NCI-H1105 treated with DMSO at 0.1 percent for 48 hours (cell line): ENCODE data around the gene CLCN5.

Source experiments
- DNase-seq: peaks from one replicate; lab custom pipeline; 2025; lab: John Stamatoyannopoulos, UW

The CLCN5 gene

DNA sequence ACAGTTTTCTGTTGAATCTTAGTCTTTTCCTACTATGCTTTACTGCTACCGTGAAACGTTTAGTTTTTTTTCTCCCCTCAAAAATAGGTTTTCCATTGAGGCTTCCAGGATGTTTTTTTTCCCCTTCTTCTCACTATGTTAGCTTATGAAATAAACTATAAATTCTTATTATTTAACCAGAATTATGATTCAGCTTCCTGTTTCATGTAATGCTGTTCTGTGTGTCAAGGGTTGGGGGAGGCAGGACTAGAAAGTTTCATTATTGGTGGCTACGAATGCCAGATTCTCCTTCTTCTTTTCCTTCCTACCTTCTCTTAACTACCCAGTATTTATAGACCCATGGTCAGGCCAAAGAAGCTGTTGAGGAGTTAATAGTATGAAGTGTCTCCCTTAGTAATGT, 11.8 kb downstream of the CLCN5 start:
- DNase-seq = no peak

GRCh38 chrX:49934729-49935128, 12.3 kb downstream of the CLCN5 start:
- no peak for DNase-seq

DNA sequence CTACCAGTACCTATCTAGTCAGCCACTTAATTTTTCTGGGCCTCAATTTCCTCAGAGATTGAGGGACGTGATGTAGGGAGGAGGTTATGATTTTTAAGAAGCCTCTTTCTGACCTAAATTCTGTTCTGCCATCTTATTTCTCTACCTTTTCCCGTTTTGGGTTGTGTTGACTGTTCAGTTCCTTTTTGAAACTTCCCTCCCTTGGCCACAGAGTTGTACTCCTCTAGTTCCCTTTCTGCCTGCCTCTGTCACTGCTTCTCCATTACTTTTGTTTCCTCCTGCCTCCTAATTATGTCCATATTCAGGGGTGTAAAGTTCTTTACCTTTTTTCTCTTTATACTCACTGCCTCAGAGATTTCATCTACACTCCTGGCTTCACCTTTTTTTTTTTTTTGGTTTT, 25.4 kb downstream of the CLCN5 start:
- DNase-seq = no peak

DNA sequence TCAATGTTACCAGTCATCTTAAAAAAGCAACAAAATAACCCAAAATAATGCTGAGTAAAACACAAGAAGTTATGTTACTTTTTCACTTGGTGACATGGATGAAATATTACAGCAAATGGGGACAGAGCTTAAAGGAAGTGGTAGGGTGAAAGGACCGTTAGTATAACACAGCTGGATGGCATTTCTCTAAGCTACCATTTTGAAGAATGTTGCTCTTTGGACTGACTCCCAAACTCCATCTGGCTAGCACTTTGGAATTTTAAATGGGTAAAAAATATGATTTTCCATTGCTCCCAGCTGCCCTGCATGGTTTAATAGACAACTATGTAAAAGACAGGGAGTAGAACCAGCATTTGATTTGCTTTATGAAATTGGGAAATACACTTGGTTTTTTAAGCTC, 27.6 kb downstream of the CLCN5 start:
- no peak for DNase-seq

- no peak for DNase-seq
Measured at GRCh38 chrX:49951524-49952193, 29.3 kb downstream of the CLCN5 start.

DNA sequence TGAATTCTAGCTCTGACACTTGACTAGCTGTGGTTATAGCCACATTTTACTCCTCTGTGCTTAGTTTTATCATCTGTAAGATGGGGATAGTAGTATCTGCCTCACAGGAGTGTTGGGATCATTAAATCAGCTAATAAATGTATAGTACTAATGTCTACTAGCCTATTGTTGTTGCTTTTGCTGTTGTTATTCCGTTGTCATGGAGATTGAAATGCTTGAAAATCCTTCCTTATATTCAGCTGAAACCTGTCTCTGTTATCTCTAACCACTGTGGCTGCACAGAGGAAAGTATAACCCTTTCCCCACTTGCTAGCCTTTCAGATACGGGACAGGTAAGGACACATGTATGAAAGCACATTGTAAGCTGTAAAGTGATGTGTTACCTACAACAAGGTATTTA, 33.9 kb downstream of the CLCN5 start:
- no peak for DNase-seq

DNA sequence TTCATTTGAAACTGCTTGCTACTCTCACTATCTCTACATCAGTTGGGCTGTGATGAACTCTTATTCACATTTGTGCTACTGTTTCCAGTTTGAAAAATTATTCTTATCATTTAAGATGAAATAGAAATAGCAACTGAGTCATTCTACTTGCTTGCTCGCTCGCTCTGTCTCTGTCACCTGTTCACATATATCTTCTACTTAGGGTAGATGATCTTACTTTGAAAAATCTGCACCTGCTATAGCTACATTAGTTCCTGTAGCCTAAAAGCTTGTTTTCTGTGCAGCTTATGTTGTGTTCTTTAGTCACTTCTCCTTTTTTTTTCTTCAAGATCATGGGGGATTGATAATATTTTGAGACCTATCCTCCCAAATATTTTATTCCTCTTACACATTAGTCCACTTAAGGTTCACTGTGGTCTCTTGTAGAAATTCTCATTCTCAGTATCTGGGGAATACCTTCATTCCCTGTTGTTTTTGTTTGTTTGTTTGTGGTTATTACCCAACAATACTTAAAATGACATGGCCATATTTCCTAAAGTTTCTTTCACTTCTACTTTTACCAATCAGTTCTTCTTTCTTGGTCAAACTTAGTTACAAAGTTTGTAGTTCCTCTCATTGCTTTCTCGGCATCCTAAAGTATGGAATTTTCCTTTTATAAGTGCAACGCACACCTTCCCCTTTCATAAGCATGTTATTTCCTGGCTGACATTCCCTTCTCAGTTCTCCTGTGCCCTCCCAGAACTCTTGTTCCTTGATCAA, 36.5 kb downstream of the CLCN5 start:
- no peak for DNase-seq

GRCh38 chrX:49959602-49960001, 37.2 kb downstream of the CLCN5 start:
- DNase-seq = no peak

GRCh38 chrX:49960061-49960460, 37.7 kb downstream of the CLCN5 start:
- DNase-seq = no peak

GRCh38 chrX:49970674-49971073, 48.3 kb downstream of the CLCN5 start:
- no peak for DNase-seq

- no peak for DNase-seq
Measured at GRCh38 chrX:49972328-49972860, 50.0 kb downstream of the CLCN5 start.

DNA sequence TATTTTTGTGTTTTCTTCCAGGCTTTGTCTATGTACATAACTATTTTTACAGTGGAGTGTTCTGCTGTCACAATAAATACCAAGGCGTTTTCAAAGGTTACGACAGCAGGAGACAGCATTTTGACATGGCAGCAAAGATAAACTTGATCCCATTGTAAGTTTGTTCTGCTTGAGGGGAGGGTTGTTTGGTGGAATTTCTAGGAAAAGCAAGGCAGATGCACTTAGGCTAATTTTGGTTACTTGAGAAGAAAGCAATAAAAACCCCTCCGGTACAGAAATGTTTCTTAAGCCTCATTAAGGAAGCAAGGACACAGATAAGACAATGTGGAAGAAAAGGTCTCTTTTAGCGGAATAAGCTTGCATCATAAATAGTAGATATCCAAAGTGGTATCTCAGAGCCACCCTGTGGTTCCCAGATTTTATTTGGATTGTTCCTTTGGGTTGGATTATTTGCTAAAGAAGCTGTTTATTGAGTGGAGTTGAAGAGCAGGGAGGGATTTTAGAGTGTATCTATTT, 54.3 kb downstream of the CLCN5 start:
- DNase-seq = no peak

GRCh38 chrX:49977319-49978090, 55.1 kb downstream of the CLCN5 start:
- DNase-seq = peak; percentile 35

- DNase-seq = no peak
Measured at GRCh38 chrX:49978176-49978575, 55.8 kb downstream of the CLCN5 start.

DNA sequence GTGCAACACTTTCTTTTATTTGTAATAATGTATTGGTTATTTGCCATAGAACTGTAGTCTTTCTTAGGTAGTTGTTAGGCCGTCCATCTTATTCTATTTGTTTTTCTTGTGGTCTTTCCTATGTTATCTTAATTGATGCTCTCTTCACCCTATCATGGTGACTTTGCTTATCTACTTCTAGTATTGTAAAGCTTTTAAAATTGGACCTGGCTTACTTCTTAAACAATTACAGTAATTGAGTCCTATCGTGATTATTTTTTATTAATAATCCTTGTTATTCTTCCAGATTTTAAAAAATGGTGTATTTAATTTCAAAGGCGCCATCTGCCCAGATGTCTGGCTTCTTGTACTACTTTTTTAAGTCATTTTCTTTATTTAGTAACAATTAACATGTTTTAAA, 63.7 kb downstream of the CLCN5 start:
- no peak for DNase-seq

GRCh38 chrX:49987651-49988050, 65.3 kb downstream of the CLCN5 start:
- no peak for DNase-seq

DNA sequence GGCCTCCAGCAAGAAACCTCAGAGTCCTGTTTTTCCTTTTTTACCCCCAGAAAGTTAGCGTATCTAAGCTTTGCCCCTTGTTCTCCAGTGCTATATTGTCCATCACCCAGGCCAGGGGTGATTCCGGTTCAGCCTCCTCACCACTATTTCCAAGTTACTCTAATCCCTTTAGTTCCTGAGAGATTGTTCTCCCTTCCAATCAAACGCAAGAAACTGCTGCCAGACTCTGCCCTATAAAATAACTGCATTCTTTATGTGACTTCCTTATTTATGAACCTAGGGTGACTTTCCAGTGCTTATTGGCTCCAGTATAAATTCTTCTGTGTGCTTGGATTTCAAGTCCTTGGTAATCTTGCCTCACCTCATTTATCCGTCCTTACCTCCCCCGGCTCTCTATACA, 65.7 kb downstream of the CLCN5 start:
- no peak for DNase-seq

- DNase-seq = no peak
Measured at GRCh38 chrX:49991758-49992157, 69.4 kb downstream of the CLCN5 start.

DNA sequence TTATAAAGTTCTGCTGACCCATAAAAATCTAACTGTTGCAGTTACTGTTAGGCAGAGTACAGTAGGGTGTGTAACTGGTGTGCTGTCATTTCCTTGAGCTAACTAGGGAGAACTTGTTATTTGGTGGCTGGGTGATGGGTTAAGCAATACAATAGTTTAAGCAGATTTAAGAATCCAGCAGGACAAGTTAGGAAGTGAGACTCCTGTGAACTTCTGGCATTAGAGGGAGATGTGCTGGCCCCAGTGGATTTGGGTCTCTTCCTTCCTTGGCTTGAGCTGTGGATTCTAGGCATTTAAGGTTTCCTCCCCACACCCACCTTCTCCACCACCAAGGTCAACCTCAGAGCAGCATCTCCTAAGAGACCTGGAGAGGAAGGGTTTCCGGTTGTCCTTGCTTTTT, 70.5 kb downstream of the CLCN5 start:
- DNase-seq = no peak

DNA sequence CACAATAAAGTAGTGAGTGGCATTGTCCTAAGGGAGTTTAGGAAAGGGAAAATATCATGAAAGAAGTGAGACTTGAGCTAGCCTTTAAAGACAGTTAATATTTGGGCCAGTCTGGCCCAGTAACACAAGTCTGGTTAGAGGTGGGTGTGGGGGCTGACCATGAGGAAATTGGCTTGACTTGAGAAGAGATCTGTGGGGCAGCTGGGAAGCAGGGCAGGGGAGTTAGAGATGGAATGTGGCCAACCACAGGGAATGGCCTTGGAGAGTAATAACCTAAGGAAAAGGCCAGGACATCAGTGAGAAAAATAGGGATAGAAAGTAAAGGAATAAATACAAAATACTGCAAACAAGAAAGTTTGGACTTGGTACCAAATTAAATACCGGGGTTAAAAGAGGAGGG, 71.3 kb downstream of the CLCN5 start:
- DNase-seq = no peak

- DNase-seq = no peak
Measured at GRCh38 chrX:49995107-49995731, 72.8 kb downstream of the CLCN5 start.

DNA sequence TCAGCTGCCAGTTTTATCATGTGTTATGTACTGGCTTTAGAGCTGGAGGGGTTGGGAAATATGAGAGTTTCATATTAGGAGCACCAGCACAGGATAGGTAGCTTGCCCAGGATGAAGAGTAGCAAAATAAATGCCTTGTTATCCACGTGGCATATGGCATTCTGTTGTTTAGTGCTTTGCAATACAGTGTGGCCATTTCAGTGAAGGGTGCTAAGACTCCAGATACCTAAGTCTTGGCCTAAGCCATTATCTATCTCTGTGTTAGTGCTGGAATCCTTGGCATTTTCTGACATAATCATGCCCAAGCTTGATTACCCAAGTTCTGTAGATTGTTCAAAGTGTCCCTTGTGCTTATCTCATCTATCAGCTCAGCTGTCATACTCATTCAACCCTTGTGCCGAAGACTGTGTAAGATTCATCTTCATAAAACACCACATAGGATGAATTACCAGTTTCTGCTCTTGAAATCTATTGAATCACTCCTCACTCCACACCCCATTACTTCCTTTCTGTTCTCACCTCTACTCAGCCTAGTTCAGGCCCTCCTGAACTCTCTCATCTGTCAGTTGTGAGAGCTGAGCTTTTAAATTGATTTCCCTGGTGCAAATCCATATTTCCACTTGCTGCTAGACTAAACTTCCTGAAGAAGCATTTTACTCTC, 73.5 kb downstream of the CLCN5 start:
- DNase-seq = no peak
